NCI-H2171 (cell line): Measurements from ENCODE around the gene ACOXL.

Experiments
- DNase-seq: peaks from one replicate; lab custom pipeline; 2025; lab: John Stamatoyannopoulos, UW

ACOXL gene

DNA sequence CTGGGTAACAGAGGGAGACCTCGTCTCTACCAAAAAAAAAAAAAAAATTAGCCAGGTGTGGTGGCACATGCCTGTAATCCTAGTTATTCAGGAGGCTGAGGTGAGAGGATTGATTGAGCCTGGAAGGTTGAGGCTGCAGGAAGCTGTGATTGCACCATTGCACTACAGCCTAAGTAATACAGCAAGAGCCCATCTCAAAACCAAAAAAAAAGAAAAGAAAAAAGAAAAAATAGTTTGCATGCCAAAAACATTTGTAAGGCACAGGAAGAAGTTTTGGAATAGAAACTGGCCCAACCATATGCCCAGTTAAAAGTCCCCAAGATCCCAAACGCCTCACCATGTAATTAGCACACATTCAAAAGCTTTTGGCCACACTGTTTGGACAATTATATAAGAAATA lies 13.4 kb upstream of the ACOXL start:
- no peak for DNase-seq

DNA sequence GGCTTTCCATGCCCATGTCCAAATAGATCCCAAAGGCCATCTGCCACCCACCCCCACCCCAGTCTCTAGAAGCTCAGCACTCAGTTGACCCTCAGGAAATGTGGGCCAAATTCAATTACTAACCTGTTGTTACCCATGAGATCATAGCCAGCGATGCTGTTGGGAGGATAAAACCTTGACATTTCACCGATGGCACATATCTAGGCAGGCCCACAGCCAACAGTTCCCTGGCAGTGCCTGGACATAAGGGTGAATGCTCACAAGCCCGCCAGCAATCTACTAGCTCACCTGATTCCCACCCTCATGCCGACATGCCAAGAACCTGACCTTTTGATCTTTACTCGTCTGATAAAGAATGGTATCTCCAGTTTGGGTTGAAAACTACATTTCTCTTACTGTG lies 11.8 kb upstream of the ACOXL start:
- no peak for DNase-seq

DNA sequence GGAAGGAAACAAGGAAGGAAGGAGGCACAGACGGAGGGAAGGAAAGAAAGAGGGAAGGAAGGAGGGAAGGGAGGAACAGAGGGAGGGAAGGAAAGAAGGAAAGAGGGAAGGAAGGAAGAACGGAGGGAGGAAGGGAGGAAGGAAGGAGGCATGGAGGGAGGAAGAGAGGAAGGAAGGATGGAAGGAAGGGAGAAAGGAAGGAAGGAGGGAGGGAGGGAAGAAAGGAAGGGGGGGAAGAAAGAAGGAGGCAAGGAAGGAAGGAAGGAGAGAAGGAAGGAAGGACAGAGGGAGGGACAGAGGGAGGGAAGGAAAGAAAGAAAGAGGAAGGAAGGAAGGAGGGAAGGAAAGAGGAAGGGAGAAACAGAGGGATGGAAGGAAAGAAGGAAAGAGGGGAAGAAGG lies 7.6 kb upstream of the ACOXL start:
- DNase-seq = no peak

DNA sequence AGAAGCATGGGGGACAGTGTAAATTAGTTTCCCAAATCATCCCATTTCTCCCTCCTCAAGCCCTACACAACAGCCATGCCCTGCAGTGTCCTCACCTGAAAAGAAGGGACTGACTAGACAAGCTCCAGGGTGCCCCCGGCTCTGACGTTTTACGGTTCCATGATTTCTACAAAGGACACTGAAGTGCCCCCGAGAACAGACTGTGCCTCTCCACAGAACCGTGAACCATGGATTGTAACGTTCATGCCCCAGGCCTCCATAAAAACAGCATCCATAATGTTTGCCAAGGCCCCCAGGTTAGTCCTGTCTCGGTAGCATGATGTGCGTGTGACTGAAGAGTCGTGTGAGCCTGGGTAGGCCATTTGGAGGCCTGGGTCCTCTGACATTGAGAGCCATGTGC lies 7.0 kb upstream of the ACOXL start:
- DNase-seq = no peak

DNA sequence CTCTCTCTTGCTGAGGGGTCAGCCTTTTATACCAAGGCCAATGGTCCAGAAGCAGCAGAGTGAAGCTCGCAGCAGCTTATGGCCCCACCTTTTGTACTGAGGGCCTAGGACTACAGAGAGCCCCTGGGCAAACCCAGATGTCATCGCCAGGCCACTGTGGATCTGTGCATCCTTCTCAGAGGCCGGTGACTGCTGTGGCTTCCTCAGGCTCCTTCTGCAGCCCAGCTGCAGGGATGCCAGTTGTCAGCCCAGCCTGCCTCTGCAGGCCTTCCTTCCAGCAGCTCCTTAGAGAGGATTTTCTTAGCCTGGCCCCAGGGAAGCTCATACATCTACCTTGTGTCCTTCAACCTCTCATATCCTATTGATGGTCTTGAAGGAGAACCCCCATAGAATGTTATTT lies 6.5 kb upstream of the ACOXL start:
- no peak for DNase-seq

DNA sequence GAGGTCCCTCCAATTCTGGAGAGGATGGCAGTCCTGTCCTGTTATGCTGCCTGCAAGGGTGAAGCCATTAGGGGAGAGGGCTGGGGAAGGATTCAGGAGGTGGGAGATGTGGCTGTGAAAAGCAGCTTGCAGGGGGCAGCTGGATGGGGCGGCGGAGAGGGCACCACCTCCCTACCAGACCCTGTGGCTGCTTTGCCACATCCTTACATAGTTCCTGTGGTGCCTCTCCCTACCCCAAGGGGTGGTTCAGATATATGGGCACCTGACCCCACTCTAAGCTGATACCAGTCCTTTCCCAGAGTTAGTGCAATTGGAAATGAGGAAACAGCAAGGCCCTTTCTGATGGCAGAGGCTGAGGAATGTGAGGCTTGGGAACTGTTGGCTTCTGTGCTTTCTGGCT lies 6.1 kb upstream of the ACOXL start:
- DNase-seq = no peak

DNA sequence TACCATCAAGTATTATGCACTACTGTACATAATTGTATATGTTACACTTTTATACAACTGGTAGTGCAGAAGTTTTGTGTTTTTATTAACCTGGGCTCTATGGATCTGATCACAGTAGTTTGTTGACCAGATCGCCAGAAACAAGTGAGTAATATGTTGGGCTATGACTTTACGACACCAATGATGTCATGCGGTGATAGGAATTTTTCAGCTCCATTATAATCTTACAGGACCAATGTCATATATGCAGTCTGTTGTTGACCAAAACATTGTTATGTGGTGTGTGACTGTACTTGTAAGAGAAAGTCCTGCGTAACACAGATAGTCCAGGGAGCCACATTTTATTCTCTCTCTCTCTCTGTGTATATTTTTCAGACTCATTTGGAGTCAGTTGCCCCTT lies 4.5 kb upstream of the ACOXL start:
- DNase-seq = no peak

DNA sequence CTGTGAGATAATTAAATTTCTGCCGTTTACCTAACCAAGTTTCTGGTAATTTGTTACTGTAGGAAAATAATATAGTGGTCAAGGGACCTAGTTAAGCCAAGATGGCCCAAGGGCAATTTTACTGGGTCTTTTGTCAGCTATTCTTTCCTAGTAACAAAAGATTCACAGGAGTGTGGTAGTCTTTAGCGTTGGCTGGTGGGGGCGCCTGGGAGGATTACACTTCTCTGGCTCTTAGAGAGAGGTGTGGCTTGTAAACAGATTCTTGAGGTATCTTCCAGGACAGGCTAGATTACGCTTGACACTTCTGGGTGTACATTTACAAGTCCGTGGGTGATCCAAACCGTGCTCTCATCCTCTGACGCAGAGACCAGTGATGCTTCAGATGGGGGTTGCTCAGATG lies 3.3 kb upstream of the ACOXL start:
- DNase-seq = no peak

DNA sequence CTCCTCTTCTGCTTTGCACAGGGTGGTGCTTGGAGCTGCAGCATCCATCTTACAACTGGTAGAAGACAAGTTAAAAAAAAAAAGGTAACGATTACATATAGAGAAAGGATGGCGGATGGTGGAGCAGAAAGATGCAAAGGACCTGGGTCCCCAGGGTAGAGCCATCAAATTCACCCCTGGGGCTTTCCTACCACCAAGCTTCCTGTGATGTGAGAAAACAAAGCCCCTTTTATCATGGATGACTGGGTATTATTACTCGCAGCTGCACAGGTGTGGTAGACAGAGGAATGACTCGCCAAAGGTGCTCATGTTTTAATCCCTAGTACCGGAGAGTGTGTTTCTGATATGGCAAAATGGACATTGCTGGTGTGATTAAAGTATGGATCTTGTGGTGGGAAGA lies 1.3 kb upstream of the ACOXL start:
- DNase-seq = no peak

DNA sequence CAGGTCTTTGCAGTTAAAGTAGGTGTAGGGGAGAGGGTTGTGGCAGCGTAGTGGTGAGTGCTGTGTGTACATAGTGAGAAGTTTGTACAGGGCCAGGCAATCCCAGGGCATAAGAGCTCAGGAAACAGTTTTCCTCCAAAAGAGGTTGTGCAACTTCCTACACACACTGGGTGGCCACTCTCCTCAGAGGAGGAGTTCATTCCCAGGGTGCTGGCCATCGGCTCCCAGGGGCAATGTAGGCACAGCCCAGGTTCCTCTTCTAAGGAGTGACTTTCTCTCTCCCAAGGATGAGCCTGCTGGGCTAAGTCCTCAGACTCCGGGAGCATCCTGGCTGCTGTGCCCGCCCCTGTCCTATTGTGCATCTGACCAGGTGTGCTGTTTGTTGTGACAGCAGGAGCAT lies 3.0 kb downstream of the ACOXL start:
- no peak for DNase-seq

DNA sequence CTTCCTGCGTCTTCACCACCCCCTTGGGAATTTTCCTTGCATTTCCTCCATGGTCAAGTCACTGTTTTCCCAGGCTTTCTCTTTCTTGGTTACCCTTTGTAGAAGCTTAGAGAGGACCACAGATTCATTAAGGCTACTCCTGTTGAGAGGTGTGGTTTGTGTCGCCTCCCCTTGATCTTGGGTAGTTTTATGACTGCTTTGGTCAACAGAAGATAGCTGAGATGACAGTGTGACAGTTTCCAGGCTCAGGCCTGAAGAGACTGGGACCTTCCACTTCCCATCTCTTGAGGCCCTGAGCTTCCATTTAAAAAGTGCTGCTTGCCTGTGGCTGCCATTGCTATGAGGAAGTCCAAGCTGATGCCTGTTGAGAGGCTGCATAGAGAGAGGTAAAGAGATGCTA lies 5.4 kb downstream of the ACOXL start:
- no peak for DNase-seq

DNA sequence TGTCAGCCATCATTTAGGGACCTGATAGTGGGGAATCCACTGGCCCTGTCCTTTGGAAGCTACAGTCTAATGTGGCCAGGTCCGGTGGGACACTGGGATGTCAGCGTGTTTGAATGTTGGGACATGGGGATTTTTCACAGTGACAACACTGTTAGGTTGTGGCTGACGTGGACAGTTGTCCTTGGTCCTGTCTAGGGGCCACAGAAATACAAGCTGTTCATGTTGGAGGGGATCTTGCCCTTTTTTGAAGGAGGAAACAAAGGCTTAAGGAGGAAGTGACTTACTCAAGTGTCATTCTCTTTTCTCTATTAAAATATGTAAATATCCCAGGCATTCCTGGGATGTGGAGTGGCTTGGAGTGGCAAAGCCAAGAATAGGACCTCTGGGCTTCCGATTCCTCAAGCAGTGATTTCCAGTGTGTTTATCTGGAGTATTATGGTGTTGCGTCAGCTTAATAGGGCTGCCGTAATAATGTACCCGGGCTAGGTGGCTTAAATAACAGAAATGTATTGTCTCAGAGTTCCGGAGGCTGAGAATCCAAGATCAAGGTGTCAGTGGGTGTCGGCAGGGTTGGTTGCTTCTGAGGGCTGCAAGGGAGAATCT lies 8.5 kb downstream of the ACOXL start:
- DNase-seq = no peak

DNA sequence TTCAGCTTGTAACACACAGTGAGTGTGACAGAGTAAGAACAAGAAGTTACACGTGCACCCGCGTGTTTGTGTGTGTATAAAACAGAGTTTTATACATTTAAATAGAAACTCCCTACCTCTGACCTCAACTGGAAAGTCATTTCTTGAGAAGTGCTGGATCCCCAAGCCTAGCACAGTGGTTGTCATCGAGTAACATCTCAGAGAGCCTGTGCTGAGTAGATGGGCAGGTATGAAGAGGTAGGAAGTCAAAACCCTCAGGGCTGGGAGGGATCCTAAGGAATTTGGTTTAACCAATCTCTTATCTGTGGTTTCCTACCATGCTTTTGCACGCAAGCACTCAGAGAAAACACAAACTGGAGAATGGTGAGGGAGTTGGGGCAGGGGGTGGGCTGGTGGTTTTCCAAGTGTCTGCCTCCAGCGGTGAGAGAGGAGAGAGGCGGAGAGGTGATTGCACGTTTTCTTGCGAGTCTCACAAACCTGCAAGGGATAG lies 9.2 kb downstream of the ACOXL start:
- DNase-seq = no peak

DNA sequence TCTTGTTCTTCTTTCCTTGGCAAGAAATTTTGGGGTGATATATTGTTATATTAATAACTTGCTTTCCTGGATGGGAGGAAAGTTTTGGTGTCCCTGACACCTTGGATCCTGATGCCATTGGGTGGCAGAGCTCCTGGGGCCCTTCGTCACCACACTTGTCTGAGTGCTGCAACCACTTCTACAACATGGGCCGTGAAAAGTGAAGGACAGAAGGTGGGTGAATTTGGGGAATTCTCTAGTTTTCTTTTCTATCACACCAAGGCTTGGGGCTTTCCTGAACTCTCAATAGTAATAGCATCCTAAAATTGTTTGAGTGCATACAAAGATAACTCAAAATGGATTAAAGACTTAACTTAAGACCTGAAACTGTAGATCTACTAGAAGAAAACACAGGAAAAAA lies 10.0 kb downstream of the ACOXL start:
- DNase-seq = no peak

DNA sequence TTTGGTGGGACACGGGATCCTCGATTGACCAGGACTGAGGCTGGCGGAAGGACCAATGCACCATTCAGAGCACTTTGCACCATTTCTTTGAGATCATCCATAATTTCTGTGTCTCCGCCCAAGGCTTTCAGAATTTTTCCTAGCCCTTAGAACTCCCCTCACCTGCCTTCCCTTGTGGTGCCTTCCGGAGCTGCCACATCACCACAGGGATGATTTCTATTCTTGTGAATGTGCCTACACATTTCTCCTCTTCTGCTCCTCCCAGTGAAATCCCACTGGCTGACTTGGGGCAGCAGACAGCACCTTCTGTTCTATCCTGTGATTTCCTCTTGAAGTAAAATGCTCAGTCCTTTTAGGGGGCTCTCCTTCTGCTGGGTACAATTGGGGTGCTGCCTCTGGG lies 11.2 kb downstream of the ACOXL start:
- DNase-seq = no peak

DNA sequence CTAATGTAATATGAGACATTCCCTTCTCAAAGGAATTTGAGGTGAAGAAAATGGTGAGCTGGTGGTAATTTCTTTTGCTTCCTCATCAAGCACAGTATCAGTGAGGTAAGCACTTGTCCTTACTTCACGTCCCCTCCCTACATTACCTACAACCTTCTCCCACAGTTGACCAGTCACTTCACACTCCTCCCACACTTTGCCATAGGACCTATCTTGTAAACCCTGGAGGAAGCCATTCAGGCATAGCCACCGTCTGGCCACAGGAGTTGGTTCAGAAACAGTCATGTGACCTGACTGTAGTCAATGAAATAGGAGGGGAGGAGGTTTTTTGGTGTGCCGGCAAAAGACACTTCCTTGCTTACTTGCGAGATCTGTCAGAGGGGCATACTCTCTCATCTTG lies 12.1 kb downstream of the ACOXL start:
- no peak for DNase-seq

DNA sequence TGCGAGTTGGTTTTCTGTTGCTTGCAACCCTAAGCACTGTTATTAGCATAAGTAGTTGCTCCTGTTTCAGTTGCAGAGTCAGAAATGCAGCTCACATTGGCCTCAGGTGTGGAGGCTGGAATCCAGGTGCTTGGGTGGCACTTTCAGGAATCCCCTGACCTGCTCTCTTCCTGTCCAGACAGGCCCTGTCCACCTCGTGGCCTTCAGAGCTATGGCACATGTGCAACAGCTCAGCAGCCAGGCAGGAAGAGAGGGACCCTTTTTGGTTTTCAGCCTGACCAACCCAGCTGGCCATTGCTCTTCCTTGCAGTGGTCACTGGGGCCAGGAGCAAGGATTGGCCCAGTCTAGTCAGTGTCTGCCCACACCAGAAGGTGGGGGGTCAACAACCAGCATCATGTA lies 12.7 kb downstream of the ACOXL start:
- no peak for DNase-seq

DNA sequence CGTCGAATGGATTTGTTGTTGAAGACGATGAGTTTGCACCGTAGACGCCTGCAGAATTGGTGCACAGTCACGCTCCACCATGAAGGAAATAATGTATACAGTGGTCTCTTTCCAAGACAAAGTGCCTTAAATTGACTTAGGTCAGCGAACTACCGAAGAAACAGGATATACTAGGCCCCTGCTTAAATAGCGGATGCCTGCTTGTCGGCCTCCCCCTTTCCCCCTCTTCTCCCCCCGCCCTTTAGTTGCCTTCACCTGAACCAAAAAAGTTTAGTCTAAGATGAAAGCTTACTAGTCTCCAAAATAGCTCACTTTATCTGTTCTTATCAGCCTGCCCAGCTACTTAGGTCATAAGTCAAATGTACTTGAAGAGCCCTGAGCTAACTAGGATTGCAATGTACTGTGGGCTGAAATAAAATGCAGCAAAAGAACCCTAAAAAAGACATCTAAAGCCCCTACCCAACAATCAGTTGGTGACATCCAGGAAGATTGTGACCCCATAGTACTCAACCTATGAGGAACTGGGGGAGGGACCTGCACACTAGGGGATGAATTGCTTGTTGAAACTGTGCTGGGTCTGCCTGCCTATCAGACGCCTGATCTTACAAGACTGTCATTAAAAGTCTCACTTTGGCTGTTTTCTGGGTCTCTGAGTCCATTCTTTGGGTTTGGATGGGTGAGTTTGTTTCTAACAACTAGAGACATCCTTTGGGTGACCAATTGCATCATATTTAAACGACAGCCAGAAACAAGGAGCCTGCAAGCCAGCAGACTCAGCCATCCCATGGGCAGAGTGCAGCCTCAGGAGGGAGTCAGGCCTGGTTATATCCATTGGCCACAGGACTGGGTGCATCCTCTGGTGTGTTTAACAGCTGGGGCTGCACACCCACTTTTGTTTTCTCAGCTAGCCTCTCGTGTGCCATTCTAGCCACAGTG lies 14.5 kb downstream of the ACOXL start:
- no peak for DNase-seq

DNA sequence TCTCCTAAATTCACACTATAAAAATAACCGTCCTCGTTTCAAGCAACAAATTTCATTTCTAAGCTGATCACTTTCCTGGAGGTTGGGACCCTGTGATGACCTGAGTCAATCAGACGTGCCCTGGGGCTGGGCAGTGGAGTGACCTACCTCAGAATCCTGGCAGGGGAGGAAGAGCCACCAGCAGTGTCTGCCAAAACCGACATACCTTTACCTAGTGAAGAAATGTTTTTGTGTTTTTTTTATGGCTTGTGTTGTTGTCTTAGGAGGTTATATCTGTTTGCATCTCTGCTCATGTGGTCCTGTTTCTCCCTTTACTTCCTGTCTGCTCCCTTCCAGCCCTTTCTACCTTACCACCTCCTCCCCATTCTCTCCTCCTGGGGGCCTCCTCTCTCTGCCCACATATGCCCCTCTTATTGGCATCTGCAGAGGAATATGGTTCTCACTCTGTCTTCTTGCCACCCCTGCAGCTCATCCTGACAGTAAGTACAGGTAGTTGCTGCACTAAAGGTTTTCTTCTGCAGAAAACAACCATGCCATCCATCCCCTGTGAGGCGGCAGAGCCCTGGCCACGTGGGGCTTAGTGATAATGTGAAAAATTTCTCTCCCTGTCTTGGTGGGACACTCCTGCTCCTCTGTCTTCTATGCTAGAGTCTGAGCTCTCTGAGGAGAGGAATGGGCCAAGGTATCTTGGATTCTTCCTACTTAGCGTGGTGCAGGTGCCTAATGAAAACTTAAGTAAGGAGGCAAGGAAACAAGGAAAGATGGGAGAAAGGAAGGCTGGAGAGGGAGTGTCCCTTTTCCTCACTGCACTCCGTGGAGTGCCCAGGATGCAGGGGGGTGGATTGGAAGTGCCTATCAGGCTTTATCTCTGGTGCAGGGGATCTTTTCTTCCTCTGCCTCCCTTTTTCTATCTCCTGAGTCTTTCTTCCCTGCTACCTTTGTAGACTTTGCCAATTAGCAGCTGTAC lies 15.4 kb downstream of the ACOXL start:
- DNase-seq = no peak

DNA sequence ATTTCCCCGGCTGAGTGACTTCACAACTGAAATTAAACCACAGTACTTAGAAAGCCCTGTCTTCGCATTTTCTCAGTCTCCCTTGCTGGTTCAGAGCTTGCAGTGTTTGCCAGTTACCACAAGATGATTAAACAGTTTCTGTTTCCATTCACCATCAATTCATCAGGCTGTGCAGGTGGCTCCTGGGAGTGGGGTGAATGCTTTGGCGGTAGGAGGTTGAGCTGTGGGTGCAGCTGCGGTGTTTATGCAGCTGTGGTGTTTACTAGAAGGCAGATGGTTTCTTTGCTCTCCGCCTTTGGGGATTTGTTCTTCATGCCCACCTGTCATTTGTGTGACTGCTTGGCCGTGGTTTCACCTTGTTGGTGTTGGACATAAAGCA lies 16.1 kb downstream of the ACOXL start:
- DNase-seq = peak; percentile 83

DNA sequence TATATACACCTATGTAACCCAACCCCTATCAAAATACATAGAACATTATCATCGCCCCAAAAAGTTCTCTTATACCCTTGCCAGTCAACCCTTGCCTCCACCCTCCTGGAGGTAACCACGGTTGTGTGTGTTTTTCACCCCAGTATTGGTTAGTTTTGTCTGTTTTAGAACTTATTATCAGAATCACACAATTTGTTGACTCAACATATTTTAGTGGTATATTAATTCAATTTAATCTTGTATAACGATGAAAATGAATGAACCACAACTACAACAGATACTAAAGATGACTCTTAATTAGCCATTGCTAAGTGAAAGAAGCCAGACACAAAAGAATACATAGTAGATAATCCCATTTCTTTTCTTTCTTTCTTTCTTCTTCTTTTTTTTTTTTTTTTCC lies 19.3 kb downstream of the ACOXL start:
- no peak for DNase-seq

DNA sequence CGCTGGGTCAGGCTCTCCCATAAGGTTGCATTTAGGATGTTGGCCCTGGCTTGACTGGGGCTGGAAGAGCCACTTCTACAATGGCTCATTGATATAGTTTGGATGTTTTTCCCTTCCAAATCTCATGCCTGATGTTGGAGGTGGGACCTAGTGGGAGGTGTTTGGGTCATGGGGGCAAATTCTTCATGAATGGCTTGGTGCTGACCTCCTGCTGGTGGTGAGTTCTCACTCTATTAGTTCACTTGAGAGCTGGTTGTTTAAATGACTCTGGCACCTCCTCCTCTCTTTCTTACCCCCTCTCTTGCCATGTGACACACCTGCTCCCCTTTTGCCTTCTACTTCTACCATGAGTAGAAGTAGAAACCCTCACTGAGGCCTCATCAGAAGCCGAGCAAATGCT lies 20.5 kb downstream of the ACOXL start:
- no peak for DNase-seq
